ENCODE data around the gene PPFIA1. TPM values are rescaled to one million over a fixed set of nuclear protein-coding genes. Genes with fewer than 3 reads are reported as not detected.
A peak's percentile ranks its signal among the peaks of the same experiment; 100 is the strongest.
"Not testable (repeated sequence)": the region's sequence is repeated elsewhere in the genome, so short reads cannot be mapped to it uniquely, and the experiment has no call there.

PPFIA1 gene
- total RNA-seq, 1 donor from 2014 or later, result 37.9 TPM

DNA sequence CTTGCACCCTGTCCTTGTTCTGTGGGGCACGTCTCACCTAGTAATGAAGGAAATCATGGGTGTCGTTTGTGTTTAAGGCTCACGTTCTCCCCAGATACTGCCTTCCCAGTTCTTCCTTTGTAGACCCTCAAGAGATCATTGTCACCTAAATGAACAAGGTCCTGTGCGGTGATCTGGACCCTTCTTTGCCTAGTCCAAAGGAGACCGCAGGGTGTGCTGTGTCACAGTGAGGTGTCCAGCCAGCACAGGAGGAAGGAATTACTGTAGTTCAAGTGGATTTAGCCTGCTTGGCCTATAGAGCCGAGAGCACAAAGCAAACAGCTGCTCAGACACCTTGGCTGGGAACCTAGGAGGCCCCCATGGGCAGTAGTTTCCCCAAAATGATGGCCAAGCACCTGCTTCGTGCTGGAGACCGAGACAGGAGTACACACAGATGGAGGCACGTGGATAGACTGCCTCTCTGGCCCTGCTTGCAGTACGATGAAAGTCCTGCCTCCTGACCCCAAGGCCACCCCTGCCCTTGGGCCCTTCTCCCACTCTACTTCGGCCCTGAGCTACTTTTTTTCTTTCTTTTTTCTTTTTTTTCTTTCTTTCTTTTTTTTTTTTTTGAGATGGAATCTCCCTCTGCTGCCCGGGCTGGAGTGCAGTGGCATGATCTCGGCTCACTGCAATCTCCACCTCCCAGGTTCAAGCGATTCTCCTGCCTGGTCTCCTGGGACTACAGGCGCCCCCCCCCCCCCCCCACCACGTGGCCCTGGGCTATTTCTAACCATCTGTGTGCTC is 19.4 kb upstream of the PPFIA1 start:
- FAIRE-seq (no peak), DNase-seq (ENCODE audit: low spot score in 2 of 2) (no peak)

DNA sequence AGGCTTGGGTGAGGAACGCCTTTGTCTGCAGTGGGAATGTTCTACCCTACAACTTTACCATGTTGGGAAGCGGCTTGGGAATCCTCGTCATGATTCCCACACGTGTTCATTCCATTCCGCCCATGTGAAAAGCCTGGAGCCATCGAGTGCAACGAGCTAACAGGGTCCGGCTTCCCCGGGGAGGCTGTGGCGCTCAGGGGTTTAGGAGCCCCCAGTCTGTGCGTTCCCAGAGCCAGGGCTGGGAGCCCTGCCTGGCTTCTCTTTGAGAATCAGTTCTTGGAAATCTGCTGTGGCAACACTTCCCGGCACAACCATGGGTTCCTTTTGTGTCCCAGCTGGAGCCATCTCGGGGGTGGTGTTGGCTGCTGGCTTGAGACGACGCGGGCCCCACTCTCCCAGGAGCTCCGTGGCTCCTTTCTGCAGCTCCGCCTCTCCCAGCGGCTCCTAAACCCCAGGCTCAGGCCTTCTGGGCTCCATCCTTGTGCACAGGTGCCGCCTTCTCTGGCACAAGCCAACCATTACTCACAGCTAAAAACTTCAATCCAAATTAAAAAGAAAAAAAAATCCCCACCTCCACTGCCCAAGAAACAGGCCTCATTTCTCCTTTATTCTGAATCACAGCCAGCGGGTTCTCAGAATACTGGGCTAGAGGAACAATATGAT is 18.7 kb upstream of the PPFIA1 start:
- DNase-seq (ENCODE audit: low spot score in 2 of 2) (peak in 1 of 2 donors; percentile 26), FAIRE-seq (no peak)

- no peak for FAIRE-seq
- no peak for DNase-seq (ENCODE audit: low spot score in 2 of 2)
Observed at GRCh38 chr11:70252844-70253243, 17.6 kb upstream of the PPFIA1 start.

DNA sequence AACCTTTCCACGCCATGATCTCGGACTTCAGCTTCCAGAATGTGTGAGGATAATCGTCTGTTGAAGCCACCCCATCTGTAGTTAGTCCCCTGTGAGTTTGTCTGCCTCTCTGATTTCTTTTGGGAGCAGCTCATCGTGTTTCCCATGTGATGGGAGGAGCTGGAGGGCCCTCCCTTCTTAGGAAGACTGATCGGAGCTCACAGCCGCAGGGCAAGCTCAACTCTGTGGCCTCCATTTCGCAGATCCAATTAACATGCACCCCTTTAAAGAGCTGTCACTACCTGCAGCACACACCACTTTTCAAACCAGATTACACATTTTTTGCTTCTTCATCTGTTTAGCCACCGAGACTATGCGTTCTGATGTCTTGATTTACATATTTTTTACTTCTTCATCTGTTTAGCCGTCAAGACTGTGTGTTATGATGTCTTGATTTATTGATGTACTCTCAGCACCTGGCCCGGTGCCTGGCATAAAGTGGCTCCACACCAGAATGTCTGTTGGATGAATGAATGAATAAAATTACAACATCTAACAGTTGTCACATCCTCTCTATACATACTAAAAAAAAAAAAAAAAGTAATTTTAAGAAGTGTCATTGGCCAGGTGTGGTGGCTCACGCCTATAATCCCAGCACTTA is 14.9 kb upstream of the PPFIA1 start:
- FAIRE-seq (no peak), DNase-seq (ENCODE audit: low spot score in 2 of 2) (no peak)

- DNase-seq (ENCODE audit: low spot score in 2 of 2); FAIRE-seq: not testable (repeated sequence)
Observed at GRCh38 chr11:70259077-70259476, 11.4 kb upstream of the PPFIA1 start.

DNA sequence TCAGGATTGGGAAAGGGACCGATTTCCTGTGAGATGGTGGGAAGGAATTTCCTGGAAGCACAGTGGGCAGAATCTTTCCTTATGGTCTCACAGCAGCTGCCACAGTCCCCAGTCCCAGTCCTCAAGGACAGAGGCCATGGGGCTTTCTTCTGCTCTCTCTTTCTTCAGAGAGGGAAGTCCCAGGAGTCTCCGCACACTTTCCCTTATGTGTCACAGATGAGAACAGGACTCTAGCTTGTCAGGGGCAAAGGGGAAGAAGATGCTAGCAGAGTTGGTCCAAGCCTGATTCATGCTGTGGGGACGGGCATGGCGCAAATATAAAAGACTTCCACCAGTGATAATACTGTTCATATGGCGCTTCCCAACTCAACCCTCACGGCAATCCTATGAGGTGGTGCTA is 7.5 kb upstream of the PPFIA1 start:
- DNase-seq (ENCODE audit: low spot score in 2 of 2), result no peak
- FAIRE-seq, result no peak

- no peak for DNase-seq (ENCODE audit: low spot score in 2 of 2)
- no peak for FAIRE-seq
Observed at GRCh38 chr11:70263363-70263762, 7.1 kb upstream of the PPFIA1 start.

GRCh38 chr11:70265341-70265740 is 5.1 kb upstream of the PPFIA1 start:
- no peak for FAIRE-seq
- no peak for DNase-seq (ENCODE audit: low spot score in 2 of 2)

- DNase-seq (ENCODE audit: low spot score in 2 of 2) (no peak), FAIRE-seq (no peak)
Observed at GRCh38 chr11:70267405-70267950, 3.0 kb upstream of the PPFIA1 start.

DNA sequence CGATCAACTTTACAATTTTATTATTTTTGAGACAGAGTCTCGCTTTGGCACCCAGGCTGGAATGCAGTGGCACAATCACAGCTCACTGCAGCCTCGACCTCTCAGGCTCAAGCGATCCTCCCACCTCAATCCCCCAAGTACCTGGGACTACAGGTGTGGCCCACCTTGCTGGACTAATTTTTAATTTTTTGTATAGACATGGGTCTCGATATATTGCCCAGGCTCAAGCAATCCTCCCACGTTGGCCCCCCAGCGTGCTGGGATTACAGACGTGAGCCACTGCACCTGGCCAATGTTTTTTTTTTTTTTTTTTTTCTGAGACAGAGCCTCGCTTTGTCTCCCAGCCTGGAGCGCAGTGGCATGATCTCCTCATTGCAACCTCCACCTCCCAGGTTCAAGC is 2.0 kb upstream of the PPFIA1 start:
- FAIRE-seq, result no peak

DNA sequence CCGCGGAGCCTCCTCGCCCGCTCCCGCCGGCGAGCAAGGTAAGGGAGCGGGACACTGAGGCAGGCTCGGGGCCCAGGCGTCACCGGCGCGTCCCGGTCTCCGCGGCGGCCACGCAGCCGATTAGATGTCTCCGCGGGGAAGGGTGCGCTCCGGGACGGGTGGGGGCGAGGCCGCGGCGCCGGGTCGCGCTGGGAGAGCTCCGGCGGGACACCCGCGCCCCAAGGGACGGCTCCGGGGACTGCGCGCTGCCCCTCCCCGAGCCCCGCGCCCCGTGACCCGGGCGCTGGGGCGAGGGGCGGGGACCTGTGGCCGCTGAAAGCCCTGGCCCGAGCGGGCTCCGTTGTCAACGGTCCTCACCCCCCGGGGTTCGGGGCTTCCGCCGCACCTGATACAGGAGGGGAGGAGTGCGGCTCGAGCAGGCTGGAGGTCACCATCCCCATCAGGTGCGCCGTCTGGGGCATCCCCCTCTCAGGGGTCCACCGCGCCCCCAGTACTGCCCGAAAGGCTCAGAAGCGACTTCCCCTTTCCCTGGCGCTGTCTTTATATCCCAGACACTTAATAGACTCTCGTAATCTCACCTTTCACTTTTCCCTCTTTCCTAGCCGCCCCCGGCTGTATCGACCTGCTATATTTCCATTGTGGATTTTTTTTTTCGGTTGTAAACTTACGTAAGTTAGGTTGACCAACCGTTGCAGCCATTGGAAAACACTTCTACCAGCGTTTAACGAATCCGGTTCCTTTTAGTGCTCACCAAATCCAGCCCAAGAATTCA is 573 bp downstream of the PPFIA1 start:
- FAIRE-seq (no peak), DNase-seq (ENCODE audit: low spot score in 2 of 2) (peak in 1 of 2 donors; percentile 49)

More for the DNA sequence above, 2.0 kb upstream of the PPFIA1 start:
- no peak for DNase-seq (ENCODE audit: low spot score in 2 of 2)

- FAIRE-seq (no peak), DNase-seq (ENCODE audit: low spot score in 2 of 2) (no peak)
Observed at GRCh38 chr11:70271649-70271953, 1.1 kb downstream of the PPFIA1 start.

DNA sequence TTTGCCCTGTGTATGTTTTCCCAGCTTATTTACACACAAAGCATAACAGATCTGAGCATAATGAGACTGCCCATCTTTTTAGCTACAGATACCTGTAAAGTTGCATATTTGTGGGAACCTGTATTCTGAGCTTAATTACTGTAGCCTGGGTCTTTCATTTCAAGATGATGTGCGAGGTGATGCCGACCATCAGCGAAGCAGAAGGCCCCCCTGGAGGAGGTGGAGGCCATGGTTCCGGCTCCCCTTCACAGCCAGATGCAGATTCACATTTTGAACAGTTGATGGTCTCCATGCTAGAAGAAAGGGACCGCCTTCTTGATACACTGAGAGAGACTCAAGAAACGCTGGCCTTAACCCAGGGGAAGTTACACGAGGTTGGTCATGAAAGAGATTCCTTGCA is 1.5 kb downstream of the PPFIA1 start:
- DNase-seq (ENCODE audit: low spot score in 2 of 2), result no peak
- FAIRE-seq, result no peak

- no peak for FAIRE-seq
- peak in 1 of 2 donors; percentile 38 for DNase-seq (ENCODE audit: low spot score in 2 of 2)
Observed at GRCh38 chr11:70278994-70279393, 8.5 kb downstream of the PPFIA1 start.

DNA sequence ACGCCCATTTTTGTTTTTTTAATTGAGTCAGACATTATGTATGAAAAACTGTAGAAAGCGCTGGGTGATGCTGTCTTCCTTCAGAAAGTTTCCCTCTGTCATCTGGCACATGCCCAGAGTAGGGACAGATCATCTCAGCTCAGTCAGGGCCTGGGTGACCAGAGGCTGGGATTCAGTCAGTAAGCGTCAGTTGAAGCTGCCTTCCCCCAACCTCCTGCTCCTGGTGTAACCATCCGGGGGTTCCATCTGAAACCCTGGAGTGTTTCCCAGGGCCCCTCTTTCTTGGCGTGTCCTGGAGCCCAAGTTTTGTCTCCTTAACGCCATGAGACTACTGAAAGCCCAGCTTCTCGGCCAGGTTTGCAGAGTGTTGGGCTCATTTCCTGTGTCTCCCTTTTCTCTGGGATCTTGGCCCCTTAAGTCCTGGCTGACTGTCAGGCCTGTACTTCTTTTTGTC is 10.7 kb downstream of the PPFIA1 start:
- FAIRE-seq (no peak), DNase-seq (ENCODE audit: low spot score in 2 of 2) (no peak)

DNA sequence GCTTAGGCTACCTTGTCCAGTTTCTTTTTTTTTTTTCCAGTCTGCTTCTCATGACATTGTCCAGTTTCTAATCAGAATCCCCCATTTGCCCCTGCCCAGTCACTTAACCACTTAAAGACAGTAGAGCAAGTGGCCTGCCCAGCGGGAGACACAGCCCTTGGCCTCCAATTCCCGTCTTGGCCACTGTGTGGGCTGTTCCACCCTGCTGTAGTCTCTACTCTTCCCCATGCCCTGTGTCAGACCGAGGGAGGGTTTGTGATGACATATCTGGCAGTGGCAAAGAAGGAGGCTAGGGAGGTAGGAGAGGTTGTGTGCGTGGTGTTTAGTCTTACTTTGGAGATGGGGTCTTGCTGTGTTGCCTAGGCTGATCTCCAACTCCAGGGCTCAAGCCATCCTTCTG is 11.5 kb downstream of the PPFIA1 start:
- FAIRE-seq (no peak), DNase-seq (ENCODE audit: low spot score in 2 of 2) (no peak)

GRCh38 chr11:70288721-70289120 is 18.2 kb downstream of the PPFIA1 start:
- FAIRE-seq (no peak), DNase-seq (ENCODE audit: low spot score in 2 of 2) (no peak)

GRCh38 chr11:70289582-70289981 is 19.1 kb downstream of the PPFIA1 start:
- no peak for DNase-seq (ENCODE audit: low spot score in 2 of 2)
- no peak for FAIRE-seq

DNA sequence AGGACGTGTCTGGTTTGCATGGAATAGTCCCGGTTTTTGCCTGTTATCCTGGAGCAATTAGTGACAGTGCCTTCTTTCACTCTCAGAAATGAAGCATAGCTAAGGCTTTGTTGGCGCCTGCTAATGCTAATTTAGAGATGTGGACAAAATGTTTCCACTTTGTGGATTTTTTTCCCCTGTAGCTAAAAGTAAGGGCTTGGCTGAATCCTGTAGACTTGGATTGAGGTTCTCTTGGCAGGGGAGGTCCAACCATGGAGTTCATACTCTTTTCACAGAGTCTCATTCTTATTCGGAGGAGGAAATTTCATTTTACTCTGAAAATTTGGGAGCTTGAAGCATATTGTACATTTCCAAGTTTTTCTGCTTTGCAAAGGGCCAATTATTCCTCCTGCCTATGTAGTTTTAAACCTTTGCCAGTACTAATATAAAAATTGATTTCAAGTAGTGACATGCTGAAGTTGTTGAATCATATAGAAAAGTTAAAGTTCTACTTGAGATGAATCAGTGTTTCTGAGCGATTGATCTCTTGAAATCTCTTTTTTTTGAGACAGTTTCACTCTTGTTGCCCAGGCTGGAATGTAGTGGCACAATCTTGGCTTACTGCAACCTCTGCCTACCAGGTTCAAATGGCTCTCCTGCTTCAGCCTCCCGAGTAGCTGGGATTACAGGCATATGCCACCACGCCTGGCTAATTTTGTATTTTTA is 20.0 kb downstream of the PPFIA1 start:
- DNase-seq (ENCODE audit: low spot score in 2 of 2) (no peak), FAIRE-seq (no peak)

GRCh38 chr11:70292166-70292565 is 21.7 kb downstream of the PPFIA1 start:
- FAIRE-seq (no peak), DNase-seq (ENCODE audit: low spot score in 2 of 2) (no peak)

Data from frontal cortex (tissue), 4 donors.